ENCODE data around the gene TREH.
"Not testable (repeated sequence)": the region's sequence is repeated elsewhere in the genome, so short reads cannot be mapped to it uniquely, and the experiment has no call there.

TREH gene, protein sequence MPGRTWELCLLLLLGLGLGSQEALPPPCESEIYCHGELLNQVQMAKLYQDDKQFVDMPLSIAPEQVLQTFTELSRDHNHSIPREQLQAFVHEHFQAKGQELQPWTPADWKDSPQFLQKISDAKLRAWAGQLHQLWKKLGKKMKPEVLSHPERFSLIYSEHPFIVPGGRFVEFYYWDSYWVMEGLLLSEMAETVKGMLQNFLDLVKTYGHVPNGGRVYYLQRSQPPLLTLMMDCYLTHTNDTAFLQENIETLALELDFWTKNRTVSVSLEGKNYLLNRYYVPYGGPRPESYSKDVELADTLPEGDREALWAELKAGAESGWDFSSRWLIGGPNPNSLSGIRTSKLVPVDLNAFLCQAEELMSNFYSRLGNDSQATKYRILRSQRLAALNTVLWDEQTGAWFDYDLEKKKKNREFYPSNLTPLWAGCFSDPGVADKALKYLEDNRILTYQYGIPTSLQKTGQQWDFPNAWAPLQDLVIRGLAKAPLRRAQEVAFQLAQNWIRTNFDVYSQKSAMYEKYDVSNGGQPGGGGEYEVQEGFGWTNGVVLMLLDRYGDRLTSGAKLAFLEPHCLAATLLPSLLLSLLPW

GRCh38 chr11:118679483-118679882 is at the start of gene TREH:
Gene TREH (minus strand): TSS chr11:118679650. CDS start chr11:118679627, 23 bp downstream.
- POLR2A ChIA-PET (ENCODE audit: low non-redundant PET) = interaction anchor here (0.6 kb wide), 1 partner anchor 198 kb away, joined by 5 read pairs; no protein-coding TSS in a partner anchor
- peak within 1 kb of the TSS; percentile 23 for H3K27ac ChIP-seq
- CTCF ChIA-PET = interaction anchor here (1.2 kb wide), 1 partner anchor 10 kb away, joined by 4 read pairs; no protein-coding TSS in a partner anchor

GRCh38 chr11:118728112-118728511 is 48.7 kb upstream of the TREH start:
- POLR2A ChIA-PET (ENCODE audit: low non-redundant PET); DNase-seq (ENCODE audit: low spot score); H3K27ac ChIP-seq: not testable (repeated sequence)
- CTCF ChIA-PET = interaction anchor here (0.6 kb wide), 1 partner anchor 1751 kb away, joined by 3 read pairs; no protein-coding TSS in a partner anchor

More at GRCh38 chr11:118679483-118679882, at the start of gene TREH:
- no peak for DNase-seq (ENCODE audit: low spot score)
- no peak for TF ChIP-seq CTCF (conservative IDR thresholded peaks at IDR 0.05; ENCODE audit: low read depth)

- H3K27ac ChIP-seq; POLR2A ChIA-PET (ENCODE audit: low non-redundant PET); DNase-seq (ENCODE audit: low spot score); CTCF ChIA-PET: not testable (repeated sequence)
Observed at GRCh38 chr11:118727721-118728066, 48.2 kb upstream of the TREH start.

DNA sequence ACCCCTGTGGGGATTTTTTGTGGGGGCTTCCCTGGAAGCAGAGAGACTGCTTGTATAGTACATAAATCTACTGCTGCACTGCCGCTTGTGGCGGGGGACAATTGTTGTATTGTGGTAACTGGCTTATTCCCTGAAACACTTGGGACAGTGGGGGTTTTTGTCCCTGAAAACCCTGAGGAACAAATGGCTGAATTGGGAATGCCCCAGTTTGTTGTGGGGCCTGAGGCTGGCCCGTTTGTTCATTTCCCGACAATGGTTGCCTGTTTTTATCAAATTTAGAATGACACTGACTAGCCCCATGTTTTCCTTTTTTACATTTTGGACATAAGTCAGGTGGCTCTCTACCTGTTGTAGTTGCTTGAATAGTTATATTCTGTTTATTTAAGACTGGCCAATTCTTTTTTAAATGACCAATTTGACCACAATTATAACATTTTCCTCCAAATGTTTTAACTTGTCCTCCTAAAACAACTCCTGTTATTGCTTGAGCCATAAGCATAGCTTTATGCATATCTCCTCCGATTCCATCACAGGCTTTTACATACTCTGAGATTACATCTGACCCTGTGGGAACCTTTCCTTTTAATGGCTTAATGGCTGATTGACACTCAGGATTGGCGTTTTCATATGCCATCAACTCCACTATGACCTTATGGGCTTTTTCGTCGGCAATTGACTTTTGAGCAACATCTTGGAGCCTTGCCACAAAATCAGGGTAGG is 47.7 kb upstream of the TREH start:
- H3K27ac ChIP-seq; CTCF ChIA-PET; DNase-seq (ENCODE audit: low spot score); POLR2A ChIA-PET (ENCODE audit: low non-redundant PET): not testable (repeated sequence)

DNA sequence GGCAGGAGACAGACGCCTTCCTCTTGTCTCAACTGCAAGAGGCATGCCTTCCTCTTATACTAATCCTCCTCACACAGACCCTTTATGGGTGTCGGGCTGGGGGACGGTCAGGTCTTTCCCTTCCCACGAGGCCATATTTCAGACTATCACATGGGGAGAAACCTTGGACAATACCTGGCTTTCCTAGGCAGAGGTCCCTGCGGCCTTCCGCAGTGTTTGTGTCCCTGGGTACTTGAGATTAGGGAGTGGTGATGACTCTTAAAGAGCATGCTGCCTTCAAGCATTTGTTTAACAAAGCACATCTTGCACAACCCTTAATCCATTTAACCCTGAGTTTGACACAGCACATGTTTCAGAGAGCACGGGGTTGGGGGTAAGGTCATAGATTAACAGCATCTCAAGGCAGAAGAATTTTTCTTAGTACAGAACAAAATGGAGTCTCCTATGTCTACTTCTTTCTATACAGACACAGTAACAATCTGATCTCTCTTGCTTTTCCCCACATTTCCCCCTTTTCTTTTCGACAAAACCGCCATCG is 42.1 kb upstream of the TREH start:
- POLR2A ChIA-PET (ENCODE audit: low non-redundant PET); H3K27ac ChIP-seq; DNase-seq (ENCODE audit: low spot score): not testable (repeated sequence)
- CTCF ChIA-PET = interaction anchor here (0.7 kb wide), 1 partner anchor 176 kb away, joined by 3 read pairs; no protein-coding TSS in a partner anchor

GRCh38 chr11:118720740-118721139 is 41.3 kb upstream of the TREH start:
- POLR2A ChIA-PET (ENCODE audit: low non-redundant PET); CTCF ChIA-PET; DNase-seq (ENCODE audit: low spot score); H3K27ac ChIP-seq: not testable (repeated sequence)

GRCh38 chr11:118720078-118720477 is 40.6 kb upstream of the TREH start:
- CTCF ChIA-PET; POLR2A ChIA-PET (ENCODE audit: low non-redundant PET): not testable (repeated sequence)

GRCh38 chr11:118718562-118718961 is 39.1 kb upstream of the TREH start:
- H3K27ac ChIP-seq = peak overlapping the region; percentile 38
- CTCF ChIA-PET; POLR2A ChIA-PET (ENCODE audit: low non-redundant PET); DNase-seq (ENCODE audit: low spot score): not testable (repeated sequence)

More at GRCh38 chr11:118720078-118720477, 40.6 kb upstream of the TREH start:
- H3K27ac ChIP-seq; DNase-seq (ENCODE audit: low spot score): not testable (repeated sequence)

DNA sequence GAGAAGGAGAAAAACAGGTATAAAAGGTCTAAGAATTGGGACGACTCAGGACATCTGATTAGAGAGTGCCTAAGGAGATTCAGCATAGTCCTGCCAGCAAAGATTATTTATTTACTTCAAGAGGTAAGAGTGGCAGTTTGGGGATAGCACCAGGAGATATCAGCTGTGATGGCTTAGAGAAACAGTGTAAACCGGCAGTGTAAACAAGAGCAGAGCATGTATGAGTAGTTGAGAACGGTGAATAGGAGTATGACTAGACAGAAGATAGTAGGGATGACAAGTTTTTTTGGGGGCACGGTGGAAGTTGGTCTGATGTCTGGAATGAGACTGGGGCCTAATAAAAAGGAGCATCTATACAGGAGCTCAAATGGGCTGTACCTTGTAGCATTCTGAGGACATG is 38.3 kb upstream of the TREH start:
- CTCF ChIA-PET; H3K27ac ChIP-seq; DNase-seq (ENCODE audit: low spot score); POLR2A ChIA-PET (ENCODE audit: low non-redundant PET): not testable (repeated sequence)

- POLR2A ChIA-PET (ENCODE audit: low non-redundant PET); DNase-seq (ENCODE audit: low spot score); H3K27ac ChIP-seq: not testable (repeated sequence)
- CTCF ChIA-PET = interaction anchor here (0.7 kb wide), 1 partner anchor 24 kb away, joined by 3 read pairs; no protein-coding TSS in a partner anchor
Observed at GRCh38 chr11:118717221-118717620, 37.8 kb upstream of the TREH start.

GRCh38 chr11:118715837-118716260 is 36.4 kb upstream of the TREH start:
- no peak for DNase-seq (ENCODE audit: low spot score)
- ChIA-PET POLR2A (ENCODE audit: low non-redundant PET) (no interaction called here), CTCF (no interaction called here)
- no peak overlapping the region for H3K27ac ChIP-seq
- TF ChIP-seq CTCF (conservative IDR thresholded peaks at IDR 0.05; ENCODE audit: low read depth) = no peak

Measured in RWPE1 (cell line).